ENCODE data around the gene PLK3. TPM values are rescaled to one million over a fixed set of nuclear protein-coding genes. Genes with fewer than 3 reads are reported as not detected.
A peak's percentile ranks its signal among the peaks of the same experiment; 100 is the strongest.

Gene PLK3
- total RNA-seq, 1 donor from 2014 or later = 128 TPM

GRCh38 chr1:44848456-44849181, 48.4 kb downstream of the PLK3 start:
- H3K27ac Mint-ChIP-seq = no peak overlapping the region
- no peaks in the 10 kb centered on the region for H3K9me3 Mint-ChIP-seq
- H3K36me3 Mint-ChIP-seq (ENCODE audit: low read depth) = peaks cover 16% of the 10 kb centered on the region
- intact Hi-C loops (cut with micrococcal nuclease) = no loop called here
- peaks cover 9% of the 10 kb centered on the region for H3K27me3 Mint-ChIP-seq (ENCODE audit: low read depth)
- no peak overlapping the region for H3K4me3 Mint-ChIP-seq (ENCODE audit: low read depth)
- DNase-seq (ENCODE audit: low spot score) = no peak
- peaks cover 2% of the 10 kb centered on the region for H3K4me1 Mint-ChIP-seq (ENCODE audit: low read depth)

GRCh38 chr1:44849575-44850132, 49.5 kb downstream of the PLK3 start:
- Mint-ChIP-seq H3K4me1 (ENCODE audit: low read depth) (peaks cover 2% of the 10 kb centered on the region), H3K27me3 (ENCODE audit: low read depth) (peaks cover 2% of the 10 kb centered on the region), H3K27ac (peak overlapping the region; percentile 18), H3K4me3 (ENCODE audit: low read depth) (no peak overlapping the region), H3K36me3 (ENCODE audit: low read depth) (peaks cover 15% of the 10 kb centered on the region), H3K9me3 (no peaks in the 10 kb centered on the region)
- DNase-seq (ENCODE audit: low spot score) = no peak
- intact Hi-C loops (cut with micrococcal nuclease) = no loop called here

GRCh38 chr1:44851308-44851707, 51.1 kb downstream of the PLK3 start:
- no peak for DNase-seq (ENCODE audit: low spot score)
- no peaks in the 10 kb centered on the region for H3K27me3 Mint-ChIP-seq (ENCODE audit: low read depth)
- H3K9me3 Mint-ChIP-seq = no peaks in the 10 kb centered on the region
- H3K36me3 Mint-ChIP-seq (ENCODE audit: low read depth) = peaks cover 10% of the 10 kb centered on the region
- H3K4me1 Mint-ChIP-seq (ENCODE audit: low read depth) = peaks cover 2% of the 10 kb centered on the region
- intact Hi-C loops (cut with micrococcal nuclease) = no loop called here
- no peak overlapping the region for H3K27ac Mint-ChIP-seq
- no peak overlapping the region for H3K4me3 Mint-ChIP-seq (ENCODE audit: low read depth)

- DNase-seq (ENCODE audit: low spot score) = no peak
- Mint-ChIP-seq H3K4me3 (ENCODE audit: low read depth) (no peak overlapping the region), H3K36me3 (ENCODE audit: low read depth) (peaks cover 19% of the 10 kb centered on the region), H3K4me1 (ENCODE audit: low read depth) (peaks cover 2% of the 10 kb centered on the region), H3K27me3 (ENCODE audit: low read depth) (no peaks in the 10 kb centered on the region), H3K27ac (no peak overlapping the region), H3K9me3 (no peaks in the 10 kb centered on the region)
- intact Hi-C loops (cut with micrococcal nuclease) = no loop called here
Measured at GRCh38 chr1:44853201-44853600, 53.0 kb downstream of the PLK3 start.

GRCh38 chr1:44854970-44855369, 54.8 kb downstream of the PLK3 start:
- no peaks in the 10 kb centered on the region for H3K4me1 Mint-ChIP-seq (ENCODE audit: low read depth)
- intact Hi-C loops (cut with micrococcal nuclease) = no loop called here
- no peak for DNase-seq (ENCODE audit: low spot score)
- no peaks in the 10 kb centered on the region for H3K9me3 Mint-ChIP-seq
- H3K27me3 Mint-ChIP-seq (ENCODE audit: low read depth) = no peaks in the 10 kb centered on the region
- no peak overlapping the region for H3K4me3 Mint-ChIP-seq (ENCODE audit: low read depth)
- H3K36me3 Mint-ChIP-seq (ENCODE audit: low read depth) = peaks cover 19% of the 10 kb centered on the region
- H3K27ac Mint-ChIP-seq = no peak overlapping the region

Other genes with a start within 250 kb of the PLK3 start
- gene TMEM53, start 125.9 kb upstream of the PLK3 start, total RNA-seq = 6.3 and 6.7 TPM in 2 replicates
- gene ARMH1, start 125.7 kb upstream of the PLK3 start, total RNA-seq = 139 and 157 TPM in 2 replicates
- not detected in 2 replicates for gene RNU5D-1, start 69.2 kb upstream of the PLK3 start, total RNA-seq
- 82.7 and 83.5 TPM in 2 replicates for gene KIF2C, start 60.5 kb upstream of the PLK3 start, total RNA-seq
- gene RPS8, start 24.8 kb upstream of the PLK3 start, total RNA-seq = 2,328 and 2,356 TPM in 2 replicates
- 0.91 and 1.7 TPM in 2 replicates for gene BEST4, start 12.2 kb upstream of the PLK3 start, total RNA-seq
- 0.32 TPM in 1 of 2 replicates, not detected in the other for gene DYNLT4, start 7.0 kb downstream of the PLK3 start, total RNA-seq
- gene BTBD19, start 8.1 kb downstream of the PLK3 start, total RNA-seq = 17.0 and 19.8 TPM in 2 replicates
- gene PTCH2, start 42.9 kb downstream of the PLK3 start, total RNA-seq = 0.59 and 0.74 TPM in 2 replicates
- 42.6 and 43.9 TPM in 2 replicates for gene EIF2B3, start 186.2 kb downstream of the PLK3 start, total RNA-seq
- gene HECTD3, start 210.9 kb downstream of the PLK3 start, total RNA-seq = 20.7 and 22.1 TPM in 2 replicates
- gene UROD, start 211.9 kb downstream of the PLK3 start, total RNA-seq = 84.8 and 85.9 TPM in 2 replicates